ENCODE results near the gene BST1. TPM values are rescaled to one million over a fixed set of nuclear protein-coding genes. Genes with fewer than 3 reads are reported as not detected.

The BST1 gene
- total and polyA plus RNA-seq, 10 of the 15 experiments (the other 5 are each of a cell fraction or from before 2014, with no cell fraction given), result 0.04 to 0.42 (median 0.11) TPM; not detected in 1

- Histone ChIP-seq H3K4me2 (ENCODE audit: control insufficient read depth, insufficient read depth) (peak overlapping the region; percentile 75), H3K4me3 (no peak overlapping the region), H3K4me1 (ENCODE audit: control insufficient read depth, insufficient read depth, low read length) (peaks cover 4% of the 10 kb centered on the region; the same call in 1 of the 2 replicates), H3K27ac (ENCODE audit: control insufficient read depth, insufficient read depth) (no peak overlapping the region), H4K20me1 (ENCODE audit: control insufficient read depth, insufficient read depth) (no peaks in the 10 kb centered on the region), H3K79me2 (ENCODE audit: control insufficient read depth, insufficient read depth, low read length) (peaks cover 67% of the 10 kb centered on the region), H3K9me3 (replicated peaks; ENCODE audit: control insufficient read depth, insufficient read depth, low read length) (no peaks in the 10 kb centered on the region), H3K9ac (ENCODE audit: control insufficient read depth, insufficient read depth, low read length) (0 out of 2 replicates have a peak overlapping the region, but pooled peaks have one; percentile 15), H3K36me3 (ENCODE audit: control insufficient read depth in 2 of 2, insufficient read depth in 2 of 2, low read length in 1 of 2) (no peaks in the 10 kb centered on the region), H3K27me3 (replicated peaks in 1 of 2; ENCODE audit: control insufficient read depth in 2 of 2, insufficient read depth in 2 of 2, low read length in 1 of 2) (no peaks in the 10 kb centered on the region), H2AFZ (ENCODE audit: control insufficient read depth, low read depth, low read length) (peak overlapping the region; percentile 19; the same call in 1 of the 2 replicates)
- intact Hi-C loops (cut with micrococcal nuclease; ENCODE audit: unreplicated experiment), result no loop called here
- peak; percentile 35 for ATAC-seq
- DNase-seq (ENCODE audit: low read depth, low spot score), result no peak
- WGBS (ENCODE audit: insufficient coverage, insufficient replicate concordance, low lambda C conversion rate, missing lambda C conversion rate), result 70% methylated on average over 3 of the region's 3 CpGs
- BruUV-seq (replicated peaks), result no TSS peak
- ChIA-PET RAD21 (ENCODE audit: unreplicated experiment) (interaction anchor here (0.6 to 1.8 kb wide), 7 partner anchors 13 to 251 kb away, joined by 3 to 13 read pairs (median 5); partner anchors contain the start of gene FBXL5), SMC1A (ENCODE audit: uncharacterized antibody, unreplicated experiment) (interaction anchor here (0.6 to 2.4 kb wide), 8 partner anchors 11 to 218 kb away, joined by 3 to 13 read pairs (median 5); no protein-coding TSS in a partner anchor), CTCF (interaction anchor here (0.6 to 3.1 kb wide), 10 partner anchors 10 to 196 kb away, joined by 3 to 20 read pairs (median 4); no protein-coding TSS in a partner anchor), POLR2A (interaction anchor here (0.6 to 3.4 kb wide), 9 partner anchors 9 to 663 kb away, joined by 3 to 15 read pairs (median 5); partner anchors contain the start of gene FBXL5)
- TF ChIP-seq MYB (IDR thresholded peaks at IDR 0.05; ENCODE audit: borderline replicate concordance, low read depth, low read length) (no peak), SUZ12 (IDR thresholded peaks at IDR 0.05; ENCODE audit: unreplicated experiment) (no peak), CBX3 (IDR thresholded peaks at IDR 0.05; ENCODE audit: borderline replicate concordance, low read depth) (no peak), SIN3A (IDR thresholded peaks at IDR 0.05; ENCODE audit: low read depth, low read length) (no peak), NBN (IDR thresholded peaks at IDR 0.05) (0 out of 2 replicates have a peak, but pooled peaks have one; percentile 23), BHLHE40 (IDR thresholded peaks at IDR 0.05; ENCODE audit: borderline replicate concordance in 1 of 2, low read depth in 2 of 2, low read length in 1 of 2) (no peak), NR2F1 (conservative IDR thresholded peaks at IDR 0.05) (no peak), EGR1 (IDR thresholded peaks at IDR 0.05; ENCODE audit: borderline replicate concordance in 1 of 2, low read depth in 2 of 2, low read length in 2 of 2) (no peak), TAF1 (IDR thresholded peaks at IDR 0.05; ENCODE audit: borderline replicate concordance, low read depth, low read length) (no peak), ZBTB33 (IDR thresholded peaks at IDR 0.05) (0 out of 2 replicates have a peak, but pooled peaks have one; percentile 36), IRF3 (IDR thresholded peaks at IDR 0.05) (no peak), MTA2 (IDR thresholded peaks at IDR 0.05; ENCODE audit: low read depth) (no peak), SMC3 (IDR thresholded peaks at IDR 0.05; ENCODE audit: borderline replicate concordance, low read length) (no peak), SMAD5 (IDR thresholded peaks at IDR 0.05; ENCODE audit: low read depth) (no peak), RUNX3 (IDR thresholded peaks at IDR 0.05; ENCODE audit: low read length) (no peak)
- in situ Hi-C loops (cut with MboI), result no loop called here
- FAIRE-seq, result peak; percentile 31
Measured at GRCh38 chr4:15675356-15675755, 27.5 kb upstream of the BST1 start.
